PC-9 (cell line): ENCODE results near the gene LMBR1L. TPM values are rescaled to one million over a fixed set of nuclear protein-coding genes. Genes with fewer than 3 reads are reported as not detected.

Experiments used
- BruUV-seq: library from RNA; stranded (reverse); fragments of 400-500 nt; replicated peaks from 2 replicates; lab custom pipeline; 2021; lab: Mats Ljungman, UMichigan
- CTCF ChIA-PET: fragments of 300-600 bp; sonication (Branson Sonifier 250); formaldehyde crosslinking; loops from one replicate; lab custom pipeline; 2022; ENCODE audit warnings: antibody characterized with exemption; lab: Charles Lee
- POLR2A ChIA-PET: fragments of 300-600 bp; sonication (Branson Sonifier 250); formaldehyde crosslinking; loops from one replicate; lab custom pipeline; 2022; ENCODE audit warnings: antibody characterized with exemption; ENCODE audit not compliant: unreplicated experiment; lab: Charles Lee
- DNase-seq, 2 experiments: peaks; one replicate each; pipeline versions ENCODE4 v3.0.0 to v3.0.0-alpha.2; 2015 to 2022; ENCODE audit warnings: mixed read lengths in 1 of 2
- H2AFZ ChIP-seq: fragments of 200-600 bp; sonication (generic); 2 replicates; pipeline ENCODE4 v1.8.1; 2017; ENCODE audit warnings: antibody characterized with exemption
- H3F3A ChIP-seq: fragments of 200-600 bp; sonication (generic); 2 replicates; pipeline ENCODE4 v1.8.1; 2017; ENCODE audit warnings: antibody characterized with exemption, mild to moderate bottlenecking, low read depth; ENCODE audit not compliant: insufficient read depth
- H3K27ac ChIP-seq: fragments of 200-600 bp; sonication (generic); 2 replicates; pipeline ENCODE4 v1.6.1; 2016; ENCODE audit warnings: mixed run types
- H3K27me3 ChIP-seq: fragments of 200-600 bp; sonication (generic); 2 replicates; pipeline ENCODE4 v1.6.1; 2016; ENCODE audit warnings: low read depth, mixed run types; ENCODE audit not compliant: insufficient read depth
- H3K36me3 ChIP-seq: fragments of 200-600 bp; sonication (generic); 2 replicates; pipeline ENCODE4 v1.6.1; 2016; ENCODE audit warnings: low read depth, mixed run types
- H3K4me1 ChIP-seq: fragments of 200-600 bp; sonication (generic); replicated peaks from 2 replicates; pipeline ENCODE4 v1.6.1; 2016; ENCODE audit warnings: mixed run types; ENCODE audit not compliant: insufficient read depth
- H3K4me2 ChIP-seq: fragments of 200-600 bp; sonication (generic); 2 replicates; pipeline ENCODE4 v1.6.1; 2017; ENCODE audit warnings: mixed run types
- H3K4me3 ChIP-seq: fragments of 200-600 bp; sonication (generic); 2 replicates; pipeline ENCODE4 v1.6.1; 2016; ENCODE audit warnings: mixed run types
- H3K79me2 ChIP-seq: fragments of 200-600 bp; sonication (generic); 2 replicates; pipeline ENCODE4 v1.6.1; 2017; ENCODE audit warnings: low read depth, mixed run types
- H3K9me2 ChIP-seq: fragments of 200-600 bp; sonication (generic); 2 replicates; pipeline ENCODE4 v1.8.1; 2017; ENCODE audit warnings: mild to moderate bottlenecking; ENCODE audit not compliant: insufficient read depth
- H3K9me3 ChIP-seq: fragments of 200-600 bp; sonication (generic); 2 replicates; pipeline ENCODE4 v1.8.1; 2016; ENCODE audit warnings: low read depth; ENCODE audit not compliant: insufficient read depth
- H4K20me1 ChIP-seq: fragments of 200-600 bp; sonication (generic); 2 replicates; pipeline ENCODE4 v1.8.1; 2017; ENCODE audit not compliant: insufficient read depth
- EZH2 ChIP-seq: fragments of 200-600 bp; sonication (generic); IDR thresholded peaks from 2 replicates; pipeline ENCODE4 v1.8.0; 2017; ENCODE audit warnings: antibody characterized with exemption, low read depth
- intact Hi-C: fragments of 100-400 bp; cut with micrococcal nuclease; formaldehyde crosslinking; loops from one replicate; pipeline ENCODE4 v1.10.0; 2022; ENCODE audit not compliant: unreplicated experiment
- total RNA-seq: library from RNA; stranded (reverse); gene quantifications from 2 replicates; pipeline ENCODE4 v1.2.3, GENCODE V29; 2021
- TF ChIP-seq, protein P1 (sequence below): fragments of 200-600 bp; sonication (generic); conservative IDR thresholded peaks from 2 replicates; pipeline ENCODE4 v1.6.1; 2017; ENCODE audit warnings: mixed run types, antibody characterized with exemption, mild to moderate bottlenecking, moderate library complexity

The LMBR1L gene
- total RNA-seq, 1 experiment from 2014 or later = 53.9 TPM

DNA sequence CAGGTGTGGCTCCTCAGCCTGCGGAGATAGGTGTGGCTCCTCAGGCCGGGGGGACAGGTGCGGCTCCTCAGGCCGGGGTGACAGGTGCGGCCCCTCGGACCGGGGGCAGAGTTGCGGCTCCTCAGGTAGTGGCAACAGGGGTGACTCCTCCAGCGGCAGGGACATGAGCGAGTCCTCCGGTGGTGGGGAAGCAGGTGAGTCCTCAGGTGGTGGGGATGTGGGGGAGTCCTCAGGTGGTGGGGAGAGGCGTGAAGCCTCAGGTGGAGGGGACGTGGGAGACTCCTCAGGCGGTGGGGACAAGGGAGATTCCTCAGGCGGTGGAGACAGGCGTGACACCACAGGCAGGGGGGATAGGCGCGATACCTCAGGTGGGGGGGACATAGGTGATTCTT lies 59.3 kb downstream of the LMBR1L start:
- Histone ChIP-seq H3K9me3 (no peaks in the 10 kb centered on the region), H3K4me3 (no peak overlapping the region), H2AFZ (no peak overlapping the region), H3K4me1 (peaks cover 3% of the 10 kb centered on the region), H3K79me2 (peaks cover 21% of the 10 kb centered on the region), H3K4me2 (no peak overlapping the region), H3K9me2 (no peaks in the 10 kb centered on the region), H3K27me3 (no peaks in the 10 kb centered on the region), H3K27ac (no peak overlapping the region), H3K36me3 (peaks cover 25% of the 10 kb centered on the region), H3F3A (no peaks in the 10 kb centered on the region), H4K20me1 (peaks cover 35% of the 10 kb centered on the region)
- CTCF ChIA-PET = no interaction called here
- DNase-seq = no peak
- POLR2A ChIA-PET = no interaction called here
- intact Hi-C loops = no loop called here
- BruUV-seq = no TSS peak
- TF ChIP-seq EZH2 = no peak
- TF ChIP-seq, protein P1, sequence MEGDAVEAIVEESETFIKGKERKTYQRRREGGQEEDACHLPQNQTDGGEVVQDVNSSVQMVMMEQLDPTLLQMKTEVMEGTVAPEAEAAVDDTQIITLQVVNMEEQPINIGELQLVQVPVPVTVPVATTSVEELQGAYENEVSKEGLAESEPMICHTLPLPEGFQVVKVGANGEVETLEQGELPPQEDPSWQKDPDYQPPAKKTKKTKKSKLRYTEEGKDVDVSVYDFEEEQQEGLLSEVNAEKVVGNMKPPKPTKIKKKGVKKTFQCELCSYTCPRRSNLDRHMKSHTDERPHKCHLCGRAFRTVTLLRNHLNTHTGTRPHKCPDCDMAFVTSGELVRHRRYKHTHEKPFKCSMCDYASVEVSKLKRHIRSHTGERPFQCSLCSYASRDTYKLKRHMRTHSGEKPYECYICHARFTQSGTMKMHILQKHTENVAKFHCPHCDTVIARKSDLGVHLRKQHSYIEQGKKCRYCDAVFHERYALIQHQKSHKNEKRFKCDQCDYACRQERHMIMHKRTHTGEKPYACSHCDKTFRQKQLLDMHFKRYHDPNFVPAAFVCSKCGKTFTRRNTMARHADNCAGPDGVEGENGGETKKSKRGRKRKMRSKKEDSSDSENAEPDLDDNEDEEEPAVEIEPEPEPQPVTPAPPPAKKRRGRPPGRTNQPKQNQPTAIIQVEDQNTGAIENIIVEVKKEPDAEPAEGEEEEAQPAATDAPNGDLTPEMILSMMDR = no peak

DNA sequence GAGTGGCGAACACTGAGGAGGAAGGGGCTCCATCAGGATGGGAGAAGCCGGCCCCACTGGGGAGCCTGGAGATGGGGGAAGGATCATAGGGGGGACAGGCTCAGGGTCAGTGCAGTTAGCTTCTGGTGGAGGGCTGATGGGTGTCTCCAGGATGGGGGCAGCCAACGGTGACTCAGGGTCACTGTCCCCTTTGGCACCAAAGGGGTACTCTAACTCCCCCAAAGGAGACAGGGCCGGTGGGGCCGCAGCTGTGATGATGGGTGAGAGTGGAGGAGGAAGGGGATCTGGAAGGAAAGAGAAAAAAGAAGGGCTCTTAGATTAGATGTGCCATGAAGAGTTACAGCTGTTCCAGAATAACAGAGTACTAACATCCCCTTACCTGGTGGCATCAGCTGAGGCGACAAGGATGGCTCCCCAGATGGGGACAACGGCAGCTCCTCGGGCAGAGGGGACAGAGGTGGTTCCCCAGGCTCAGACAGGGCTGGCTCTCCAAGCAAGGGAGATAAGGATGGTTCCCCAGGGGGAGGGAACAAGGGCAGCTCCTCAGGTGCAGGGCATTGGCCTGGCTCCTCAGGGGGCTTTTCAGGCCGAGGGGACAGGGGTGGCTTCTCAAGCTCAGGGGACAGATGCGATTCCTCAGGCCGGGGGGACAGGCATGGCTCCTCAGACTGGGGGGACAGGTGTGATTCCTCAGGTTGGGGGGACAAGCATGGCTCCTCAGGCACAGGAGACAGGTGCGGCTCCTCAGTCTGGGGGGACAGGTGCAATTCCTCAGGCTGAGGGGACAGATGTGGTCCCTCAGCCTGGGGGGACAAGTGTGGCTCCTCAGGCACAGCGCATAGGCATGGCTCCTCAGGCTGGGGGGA lies 59.9 kb downstream of the LMBR1L start:
- TF ChIP-seq, protein P1 = no peak
- no peak for TF ChIP-seq EZH2
- BruUV-seq = no TSS peak
- H3K4me1 ChIP-seq = no peaks in the 10 kb centered on the region
- ChIA-PET CTCF (interaction anchor here (0.6 to 1.2 kb wide), 2 partner anchors 23 to 1143 kb away, joined by 3 to 7 read pairs; no protein-coding TSS in a partner anchor), POLR2A (no interaction called here)
- peaks cover 25% of the 10 kb centered on the region for H3K36me3 ChIP-seq
- no peaks in the 10 kb centered on the region for H3K27me3 ChIP-seq
- DNase-seq = no peak
- no peaks in the 10 kb centered on the region for H3K9me2 ChIP-seq
- no peaks in the 10 kb centered on the region for H3F3A ChIP-seq
- H4K20me1 ChIP-seq = peaks cover 28% of the 10 kb centered on the region
- no peaks in the 10 kb centered on the region for H3K9me3 ChIP-seq
- no peak overlapping the region for H2AFZ ChIP-seq
- H3K4me2 ChIP-seq = no peak overlapping the region
- peaks cover 14% of the 10 kb centered on the region for H3K79me2 ChIP-seq
- no peak overlapping the region for H3K27ac ChIP-seq
- intact Hi-C loops = no loop called here
- no peak overlapping the region for H3K4me3 ChIP-seq

DNA sequence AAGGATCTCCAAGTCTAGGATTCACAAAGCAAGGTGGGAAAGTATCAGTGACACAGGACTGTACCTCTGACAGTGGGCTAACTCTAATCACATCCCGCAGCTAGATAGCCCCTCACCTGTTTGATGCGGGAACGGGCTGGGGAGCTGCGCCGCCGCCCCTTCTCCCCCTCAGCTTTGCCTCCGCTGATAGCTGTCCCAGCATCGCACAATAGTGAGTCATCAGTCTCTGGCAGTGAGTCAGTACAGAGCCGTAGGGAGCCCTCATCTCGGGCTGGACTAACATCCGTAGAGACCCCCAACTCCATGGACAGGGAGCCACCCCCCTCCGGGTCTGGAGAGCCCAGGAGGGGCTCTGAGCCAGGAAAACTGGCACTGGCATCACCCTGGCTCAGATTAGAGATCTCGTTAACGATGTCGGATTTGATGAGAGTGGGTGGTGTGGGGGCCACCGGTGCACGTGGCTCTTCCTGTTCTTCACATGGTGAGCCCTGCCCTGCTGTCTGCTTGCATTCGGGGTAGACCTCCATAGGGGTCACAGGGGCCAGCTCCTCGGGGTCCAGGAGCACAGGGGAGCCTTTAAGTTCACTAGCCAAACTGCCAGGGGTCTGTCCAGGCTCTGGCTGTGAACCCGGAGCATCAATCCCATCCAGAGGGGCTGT lies 61.0 kb downstream of the LMBR1L start:
- H3K9me3 ChIP-seq = no peaks in the 10 kb centered on the region
- H3K4me3 ChIP-seq = no peak overlapping the region
- ChIA-PET CTCF (interaction anchor here (1.2 kb wide), 1 partner anchor 22 kb away, joined by 3 read pairs; no protein-coding TSS in a partner anchor), POLR2A (no interaction called here)
- no peak overlapping the region for H3K4me2 ChIP-seq
- H3K4me1 ChIP-seq = no peaks in the 10 kb centered on the region
- H3K9me2 ChIP-seq = no peaks in the 10 kb centered on the region
- no peak for TF ChIP-seq EZH2
- TF ChIP-seq, protein P1 = no peak
- no peak overlapping the region for H2AFZ ChIP-seq
- no peak for DNase-seq
- no TSS peak for BruUV-seq
- peaks cover 25% of the 10 kb centered on the region for H3K36me3 ChIP-seq
- H3K27me3 ChIP-seq = no peaks in the 10 kb centered on the region
- H3F3A ChIP-seq = no peaks in the 10 kb centered on the region
- peaks cover 4% of the 10 kb centered on the region for H3K79me2 ChIP-seq
- intact Hi-C loops = no loop called here
- H4K20me1 ChIP-seq = peaks cover 18% of the 10 kb centered on the region
- H3K27ac ChIP-seq = no peak overlapping the region
